Suppressor macrophage treated with lipopolysaccharide for 4 hours (primary cell): ENCODE data around the gene CTSD.

ENCODE experiments used
- DNase-seq: peaks from one replicate; pipeline ENCODE4 v3.0.0-alpha.2; 2020

The CTSD gene

GRCh38 chr11:1719781-1720180 lies 43.9 kb downstream of the CTSD start:
- no peak for DNase-seq

DNA sequence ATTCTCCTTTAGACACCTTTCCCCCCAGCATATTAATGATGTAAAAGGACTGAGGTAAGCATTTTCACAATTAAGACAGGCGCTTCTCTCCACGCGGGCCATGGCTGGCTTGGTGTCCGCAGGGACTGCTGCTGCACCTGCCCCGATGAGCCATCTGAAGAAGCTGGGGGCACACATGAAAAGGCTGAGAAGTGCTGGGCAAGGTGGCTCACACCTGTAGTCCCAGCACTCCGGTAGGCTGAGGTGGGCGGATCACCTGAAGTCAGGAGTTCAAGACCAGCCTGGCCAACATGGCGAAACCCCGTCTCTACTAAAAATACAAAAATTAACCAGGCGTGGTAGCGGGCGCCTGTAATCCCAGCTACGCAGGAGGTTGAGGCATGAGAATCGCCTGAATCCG lies 45.4 kb downstream of the CTSD start:
- DNase-seq = no peak

- DNase-seq = no peak
These were observed 46.0 kb downstream of the CTSD start for GRCh38 chr11:1717745-1718144.

- DNase-seq = no peak
These were observed 48.5 kb downstream of the CTSD start for GRCh38 chr11:1714908-1715885.

DNA sequence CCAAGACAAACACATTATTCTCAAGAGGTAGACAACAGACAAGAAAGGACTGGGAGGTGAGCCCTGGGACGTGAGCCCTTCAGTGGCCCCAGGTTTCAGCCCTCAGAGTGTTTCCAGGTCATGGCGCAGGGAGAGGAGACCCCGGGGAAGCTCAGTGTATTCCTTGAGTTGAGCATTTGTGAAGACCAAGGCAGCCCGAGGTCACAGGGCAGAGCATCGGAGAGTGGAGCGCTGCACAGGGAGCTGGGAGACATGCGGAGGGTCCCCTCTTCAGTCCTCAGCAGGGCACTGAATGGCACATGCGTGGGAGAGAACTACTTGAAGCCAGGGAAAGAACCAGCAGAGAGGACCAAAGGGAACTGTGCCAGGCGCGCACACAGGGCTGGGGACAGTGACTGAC lies 55.0 kb downstream of the CTSD start:
- DNase-seq = no peak

GRCh38 chr11:1707751-1708150 lies 56.0 kb downstream of the CTSD start:
- no peak for DNase-seq

DNA sequence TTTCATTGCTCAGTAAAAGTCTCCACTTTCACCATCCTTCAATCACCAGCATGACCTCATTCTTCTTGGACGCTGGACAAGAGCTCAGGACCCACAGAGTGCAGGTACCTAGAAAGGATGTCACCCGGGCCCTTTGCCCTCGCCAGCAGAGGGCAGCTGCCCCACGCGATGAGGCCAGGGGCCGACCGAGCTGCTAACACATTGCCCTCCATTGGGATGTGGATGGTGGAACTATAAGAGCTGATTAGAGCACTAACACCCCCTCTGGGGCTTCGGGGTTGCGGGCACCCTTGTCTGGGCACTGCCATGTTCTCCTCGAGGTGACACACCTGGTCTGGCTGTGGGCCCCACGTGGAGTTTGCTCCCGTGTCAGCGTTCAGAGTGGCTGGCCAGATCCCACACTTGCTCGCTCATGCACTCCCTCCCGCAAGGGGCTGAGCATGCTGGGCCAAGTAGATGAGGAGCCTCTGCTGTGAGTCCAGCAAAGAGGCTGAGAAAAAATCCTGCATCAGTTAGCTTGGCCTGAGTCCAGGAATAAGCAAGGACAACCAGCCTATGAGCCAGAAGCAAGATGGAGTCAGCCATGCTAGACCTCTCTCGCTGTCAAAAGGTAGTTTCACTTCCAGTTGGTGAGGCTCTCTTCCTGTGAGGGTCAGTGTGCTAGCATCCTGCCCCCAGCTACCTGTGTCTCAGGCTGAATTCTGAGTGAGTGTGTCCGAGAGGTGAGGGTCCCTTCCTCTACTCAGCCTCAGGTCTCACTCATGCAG lies 56.9 kb downstream of the CTSD start:
- DNase-seq = peak; percentile 48

DNA sequence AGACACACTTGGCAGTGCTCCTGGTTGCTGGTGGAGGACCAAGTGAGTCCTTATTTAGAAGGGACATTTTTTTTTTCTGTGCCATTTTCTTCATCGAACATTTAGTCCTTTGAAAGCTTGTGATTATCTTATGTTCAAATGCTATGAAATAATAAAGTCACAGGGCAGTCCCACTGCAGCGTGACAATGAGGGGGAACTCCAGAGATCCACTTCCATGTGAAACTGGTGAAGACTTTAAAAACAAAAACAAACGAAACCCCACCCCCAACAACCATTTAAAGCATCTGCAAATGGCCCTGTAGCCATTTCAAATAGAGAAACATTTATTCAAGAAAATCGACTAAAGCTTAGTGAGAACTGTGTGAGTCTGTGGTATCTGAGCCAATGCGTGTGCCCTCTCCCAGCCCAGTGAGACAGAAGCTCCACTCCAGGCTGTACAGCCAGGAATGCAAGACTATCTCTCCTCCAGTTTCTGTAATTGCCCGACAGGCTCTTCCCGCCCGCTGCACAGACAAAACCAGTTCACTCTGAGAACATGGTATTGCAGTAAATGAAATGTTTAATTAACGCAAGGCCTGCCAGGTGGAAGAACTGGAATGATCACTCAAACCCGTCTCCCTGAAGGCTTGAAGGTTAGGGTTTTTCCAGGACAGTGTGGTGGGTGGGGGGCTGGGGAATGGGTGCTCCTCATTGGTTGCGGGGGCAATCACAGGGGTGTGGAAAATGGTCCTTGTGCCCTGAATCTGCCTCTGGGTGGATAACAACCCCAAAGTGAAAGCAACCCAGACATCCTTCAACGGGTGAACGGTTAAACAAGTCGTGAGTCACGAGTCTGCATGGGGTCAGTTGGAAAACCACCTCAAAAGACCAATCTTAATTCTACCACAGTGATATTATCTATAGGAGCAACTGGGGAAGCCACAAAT lies 58.3 kb downstream of the CTSD start:
- peak; percentile 23 for DNase-seq

DNA sequence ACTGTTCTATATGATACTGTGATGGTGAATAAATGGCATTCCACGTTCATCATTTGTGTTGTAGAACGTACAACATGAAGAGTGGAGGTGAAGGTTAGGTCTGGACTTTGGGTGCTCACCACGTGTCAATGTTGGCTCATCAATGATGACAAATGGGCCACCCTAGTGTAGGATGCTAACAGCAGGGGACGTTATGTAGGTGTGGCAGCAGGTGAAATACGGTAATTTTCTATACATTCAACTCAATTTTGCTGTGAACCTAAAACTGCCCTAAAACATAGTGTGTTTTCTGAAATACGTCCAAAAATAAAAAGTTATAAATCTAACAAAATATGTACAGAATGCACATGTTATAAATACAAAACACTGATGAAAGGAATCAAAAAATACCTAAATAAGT lies 60.6 kb downstream of the CTSD start:
- DNase-seq = no peak
